Fibroblast of peridontal ligament (primary cell): ENCODE measurements around the gene CT45A9.
"Not testable (repeated sequence)": the region's sequence is repeated elsewhere in the genome, so short reads cannot be mapped to it uniquely, and the experiment has no call there.

ENCODE experiments used
- DNase-seq: peaks from one replicate; pipeline ENCODE4 v3.0.0-alpha.2; 2010; ENCODE audit errors: extremely low read depth

CT45A9 gene

GRCh38 chrX:135871712-135872111 lies at the start of gene CT45A9:
CT45A9 (minus strand) TSS chrX:135871812; CDS start chrX:135868061, 3,751 bp downstream.
- DNase-seq = not testable (repeated sequence)

GRCh38 chrX:135920516-135920915 lies 48.9 kb upstream of the CT45A9 start:
- not testable (repeated sequence) for DNase-seq

DNA sequence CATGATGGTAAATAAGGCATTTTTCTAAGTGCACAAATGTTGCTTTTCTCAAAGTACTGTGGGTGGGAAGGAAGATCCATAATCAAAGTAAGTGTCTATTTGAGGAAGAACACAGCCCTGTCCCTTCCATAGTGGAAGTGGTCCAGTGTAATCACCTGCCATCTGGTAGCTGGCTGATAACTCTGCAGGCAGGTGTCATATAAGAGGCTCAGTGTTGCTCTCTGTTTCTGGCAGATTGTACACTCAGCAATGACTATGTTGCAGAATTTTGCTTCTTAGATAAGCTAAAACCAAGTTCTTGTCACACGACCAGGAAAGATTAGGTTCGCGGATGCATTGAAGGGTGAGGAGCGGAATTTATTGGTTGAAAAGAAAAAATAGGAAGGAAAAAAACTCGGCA lies 42.8 kb upstream of the CT45A9 start:
- no peak for DNase-seq

GRCh38 chrX:135910251-135910650 lies 38.6 kb upstream of the CT45A9 start:
- DNase-seq = no peak

DNA sequence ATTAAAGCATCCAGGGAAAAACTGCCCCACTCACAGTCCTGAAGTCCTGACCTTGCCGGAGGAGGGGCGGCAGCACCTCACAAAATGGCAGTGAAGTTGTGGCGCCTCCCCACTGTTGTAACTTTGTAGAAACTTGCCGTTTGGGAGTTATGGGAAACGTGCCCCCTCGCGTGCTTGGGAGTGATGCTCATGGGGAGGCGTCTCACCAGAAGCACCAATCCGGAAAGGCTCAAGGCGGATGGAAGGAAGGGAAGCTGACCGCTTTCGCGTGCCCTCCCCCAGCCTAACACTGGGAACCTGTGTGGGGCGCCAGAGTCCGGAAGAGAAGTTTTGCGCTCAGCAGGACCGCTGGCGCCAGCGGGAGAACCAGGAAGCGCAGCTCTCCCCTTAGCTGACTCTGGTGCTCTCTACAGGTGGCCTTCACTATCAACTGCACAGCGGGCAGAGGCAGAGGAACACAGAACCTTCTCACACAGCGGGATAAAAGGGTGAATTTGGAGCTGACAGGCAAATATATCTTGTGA lies 21.7 kb upstream of the CT45A9 start, which contains the start of the genes CT45A10 and SAGE1:
TSS of gene CT45A10 (minus strand) at position 151 of the 524 bp plus-strand sequence. CDS start 8,100 bp downstream, outside the sequence.
TSS of gene SAGE1 (plus strand) at position 423 of the 524 bp plus-strand sequence. CDS start 2,527 bp downstream, outside the sequence.
- no peak for DNase-seq

- no peak for DNase-seq
These were observed 21.2 kb upstream of the CT45A9 start for GRCh38 chrX:135892781-135893180.

GRCh38 chrX:135890087-135890585 lies 18.5 kb upstream of the CT45A9 start:
- DNase-seq = no peak

DNA sequence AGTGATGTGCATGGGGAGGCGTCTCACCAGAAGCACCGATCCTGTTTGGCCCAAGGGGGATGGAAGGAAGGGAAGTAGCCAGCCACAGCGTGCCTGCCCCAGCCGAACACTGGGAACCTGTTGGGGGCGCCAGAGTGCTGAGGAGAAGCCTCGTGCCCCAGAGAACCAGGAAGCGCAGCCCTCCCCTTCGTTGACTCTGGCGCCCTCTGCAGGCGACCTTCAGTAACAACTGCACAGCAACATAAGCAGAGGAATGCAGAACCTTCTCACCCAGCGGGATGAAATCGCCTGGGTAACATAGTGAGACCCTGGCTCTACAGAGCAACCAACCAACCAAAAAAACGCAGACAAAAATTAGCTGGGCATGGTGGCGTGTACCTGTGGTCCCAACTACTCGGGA lies 17.4 kb upstream of the CT45A9 start:
- not testable (repeated sequence) for DNase-seq

DNA sequence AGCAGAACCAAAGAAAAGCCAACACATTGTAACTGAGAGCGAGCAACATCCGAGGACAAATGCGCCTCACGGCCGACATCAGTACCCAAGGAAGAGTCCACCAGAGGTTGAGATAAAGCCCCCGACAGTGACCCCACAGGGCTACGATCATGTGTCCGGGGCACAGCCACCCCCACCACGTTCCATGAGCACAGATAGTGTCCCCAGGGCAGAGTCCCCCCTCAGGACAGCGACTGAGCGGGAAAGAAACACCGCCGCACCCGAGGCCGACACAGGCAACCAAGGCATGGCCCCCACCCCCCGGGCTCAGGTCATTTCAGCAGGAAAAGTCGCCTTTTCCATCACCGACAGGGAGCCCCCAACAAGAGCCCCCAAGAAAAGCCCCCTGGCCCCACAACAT lies 16.6 kb upstream of the CT45A9 start:
- not testable (repeated sequence) for DNase-seq

GRCh38 chrX:135882741-135883140 lies 11.1 kb upstream of the CT45A9 start:
- DNase-seq = not testable (repeated sequence)

DNA sequence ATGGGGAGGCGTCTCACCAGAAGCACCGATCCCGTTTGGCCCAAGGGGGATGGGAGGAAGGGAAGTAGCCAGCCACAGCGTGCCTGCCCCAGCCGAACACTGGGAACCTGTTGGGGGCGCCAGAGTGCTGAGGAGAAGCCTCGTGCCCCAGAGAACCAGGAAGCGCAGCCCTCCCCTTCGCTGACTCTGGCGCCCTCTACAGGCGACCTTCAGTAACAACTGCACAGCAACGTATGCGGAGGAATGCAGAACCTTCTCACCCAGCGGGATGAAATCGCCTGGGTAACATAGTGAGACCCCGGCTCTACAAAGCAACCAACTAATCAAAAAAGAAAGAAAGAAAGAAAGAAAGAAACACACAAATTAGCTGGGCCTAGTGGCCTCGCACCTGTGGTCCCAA lies 17.2 kb downstream of the CT45A9 start, which contains the start of gene CT45A8:
TSS of gene CT45A8 (minus strand) at position 101 of the 400 bp plus-strand sequence. CDS start 3,755 bp downstream, outside the sequence.
- DNase-seq = not testable (repeated sequence)

DNA sequence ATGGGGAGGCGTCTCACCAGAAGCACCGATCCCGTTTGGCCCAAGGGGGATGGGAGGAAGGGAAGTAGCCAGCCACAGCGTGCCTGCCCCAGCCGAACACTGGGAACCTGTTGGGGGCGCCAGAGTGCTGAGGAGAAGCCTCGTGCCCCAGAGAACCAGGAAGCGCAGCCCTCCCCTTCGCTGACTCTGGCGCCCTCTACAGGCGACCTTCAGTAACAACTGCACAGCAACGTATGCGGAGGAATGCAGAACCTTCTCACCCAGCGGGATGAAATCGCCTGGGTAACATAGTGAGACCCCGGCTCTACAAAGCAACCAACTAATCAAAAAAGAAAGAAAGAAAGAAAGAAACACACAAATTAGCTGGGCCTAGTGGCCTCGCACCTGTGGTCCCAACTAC lies 34.4 kb downstream of the CT45A9 start, which contains the start of gene CT45A7:
TSS of gene CT45A7 (minus strand) at position 101 of the 400 bp plus-strand sequence. CDS start 3,747 bp downstream, outside the sequence.
- DNase-seq = not testable (repeated sequence)

DNA sequence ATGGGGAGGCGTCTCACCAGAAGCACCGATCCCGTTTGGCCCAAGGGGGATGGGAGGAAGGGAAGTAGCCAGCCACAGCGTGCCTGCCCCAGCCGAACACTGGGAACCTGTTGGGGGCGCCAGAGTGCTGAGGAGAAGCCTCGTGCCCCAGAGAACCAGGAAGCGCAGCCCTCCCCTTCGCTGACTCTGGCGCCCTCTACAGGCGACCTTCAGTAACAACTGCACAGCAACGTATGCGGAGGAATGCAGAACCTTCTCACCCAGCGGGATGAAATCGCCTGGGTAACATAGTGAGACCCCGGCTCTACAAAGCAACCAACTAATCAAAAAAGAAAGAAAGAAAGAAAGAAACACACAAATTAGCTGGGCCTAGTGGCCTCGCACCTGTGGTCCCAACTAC lies 51.7 kb downstream of the CT45A9 start, which contains the start of gene CT45A2:
TSS of gene CT45A2 (minus strand) at position 101 of the 400 bp plus-strand sequence. CDS start 3,747 bp downstream, outside the sequence.
- DNase-seq = not testable (repeated sequence)
